ENCODE measurements around the gene NKX2-1.

Gene NKX2-1

DNA sequence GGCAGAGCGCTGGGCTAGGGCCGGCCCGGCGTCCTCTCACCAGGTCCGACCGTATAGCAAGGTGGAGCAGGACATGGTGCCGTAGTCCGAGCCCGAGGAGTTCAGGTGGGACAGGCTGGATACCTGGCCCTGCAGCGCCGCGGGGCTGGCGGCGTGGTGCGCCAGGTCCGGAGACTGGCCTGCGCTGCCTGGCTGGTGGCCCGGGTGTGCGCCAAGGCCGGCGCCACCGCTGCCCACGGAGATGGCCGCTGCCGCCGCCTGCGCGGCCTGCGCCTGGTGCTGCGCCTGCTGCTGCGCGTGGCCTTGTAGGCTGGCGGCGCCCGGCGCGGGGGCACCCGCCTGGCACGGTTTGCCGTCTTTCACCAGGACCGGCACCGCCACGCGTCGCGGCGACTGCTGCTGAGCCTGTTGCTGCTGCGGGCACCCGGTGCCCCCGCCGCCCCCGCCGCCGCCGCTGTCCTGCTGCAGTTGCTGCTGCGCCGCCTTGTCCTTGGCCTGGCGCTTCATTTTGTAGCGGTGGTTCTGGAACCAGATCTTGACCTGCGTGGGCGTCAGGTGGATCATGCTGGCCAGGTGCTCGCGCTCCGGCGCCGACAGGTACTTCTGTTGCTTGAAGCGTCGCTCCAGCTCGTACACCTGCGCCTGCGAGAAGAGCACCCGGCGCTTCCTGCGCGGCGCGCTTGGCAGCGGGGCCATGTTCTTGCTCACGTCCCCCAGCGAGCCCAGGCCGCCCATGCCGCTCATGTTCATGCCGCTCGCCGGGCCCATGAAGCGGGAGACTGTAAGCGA lies 2.6 kb downstream of the NKX2-1 start:
- DNase-seq (ENCODE audit: low read depth) = no peak

DNA sequence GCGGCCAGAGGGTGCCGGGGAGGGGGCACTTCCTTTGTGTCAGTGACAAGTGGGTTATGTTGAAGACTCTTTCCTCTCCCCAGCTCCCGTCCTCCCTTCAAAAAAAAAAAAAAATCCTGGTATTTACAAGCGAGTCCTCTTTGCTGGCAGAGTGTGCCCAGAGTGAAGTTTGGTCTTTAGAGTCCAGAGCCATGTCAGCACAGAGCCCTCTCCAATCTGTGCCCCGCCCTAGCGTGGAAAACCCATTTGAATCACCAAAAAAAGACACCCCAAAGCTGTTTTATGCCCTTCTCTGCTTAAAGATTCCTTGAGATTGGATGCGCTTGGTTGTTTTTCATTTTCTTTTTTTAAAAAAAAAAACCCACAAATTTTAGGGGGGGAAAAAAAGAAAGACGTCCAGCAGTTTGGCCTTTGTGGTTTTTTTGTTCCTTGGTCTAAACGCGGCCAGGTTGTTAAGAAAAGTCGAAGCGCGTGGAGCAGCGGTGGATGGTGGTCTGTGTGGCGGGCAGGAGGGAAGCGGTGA lies 3.3 kb downstream of the NKX2-1 start:
- DNase-seq (ENCODE audit: low read depth) = no peak

DNA sequence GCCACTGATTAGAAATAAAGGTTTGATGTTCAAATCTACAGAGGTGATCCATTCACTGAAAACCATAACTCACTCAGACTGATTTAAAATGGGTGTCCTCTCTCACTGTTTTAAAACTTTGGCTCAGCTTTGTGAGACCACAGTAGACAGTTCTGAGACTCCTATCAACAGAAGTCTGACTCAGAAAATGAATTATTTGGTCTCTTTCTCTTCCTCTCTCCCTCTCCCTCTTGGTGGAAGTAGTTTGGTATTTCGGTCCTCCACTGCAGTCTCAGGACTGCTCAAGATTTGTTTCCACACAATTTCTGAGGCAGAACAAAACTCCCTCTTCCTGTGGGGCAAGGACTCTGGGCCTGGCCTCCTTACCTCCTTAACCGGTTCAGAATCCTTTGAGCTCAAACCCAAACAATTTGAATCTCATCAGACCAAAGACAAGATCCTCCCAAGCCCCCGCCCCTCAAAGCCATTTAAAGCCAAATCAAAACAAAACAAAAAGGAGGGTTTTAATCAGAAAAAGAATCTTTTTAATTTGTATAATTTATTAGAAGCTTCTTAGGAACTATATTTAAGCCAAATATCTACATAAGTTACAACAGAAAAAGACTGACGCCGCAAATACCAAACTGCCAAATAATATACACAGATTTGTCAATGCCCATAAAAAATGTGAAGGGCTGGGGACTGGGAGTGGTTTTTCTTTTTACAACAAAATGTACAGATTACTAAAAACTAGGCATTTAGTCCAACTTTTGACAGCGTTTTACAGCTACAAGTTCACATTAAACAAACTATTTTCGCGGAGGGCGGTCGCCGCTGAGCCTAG lies 3.9 kb downstream of the NKX2-1 start:
- no peak for DNase-seq (ENCODE audit: low read depth)

DNA sequence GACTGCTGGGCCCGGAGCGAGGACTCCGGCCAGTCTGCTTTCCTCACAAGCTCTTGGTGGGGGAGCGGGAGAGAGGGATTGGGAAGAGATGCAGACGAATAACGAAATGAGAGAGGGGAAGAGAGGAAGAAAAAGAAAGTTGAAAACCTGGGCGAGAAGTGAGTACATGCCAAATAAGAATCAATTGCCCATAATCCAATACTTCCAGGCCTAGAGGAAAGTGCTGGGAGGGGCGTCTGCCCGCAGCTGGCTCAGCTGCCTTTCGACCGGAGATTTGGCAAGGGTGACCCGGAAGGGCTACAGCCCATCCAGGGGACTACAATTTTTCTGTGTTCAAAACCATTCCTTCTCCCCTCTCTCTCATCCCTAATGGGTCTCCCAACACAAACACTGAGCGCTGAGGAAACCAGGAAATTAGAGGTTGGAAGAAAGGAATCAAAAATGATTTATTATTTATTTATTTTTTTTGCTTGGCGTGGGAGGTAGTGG lies 4.9 kb downstream of the NKX2-1 start:
- DNase-seq (ENCODE audit: low read depth) = no peak

DNA sequence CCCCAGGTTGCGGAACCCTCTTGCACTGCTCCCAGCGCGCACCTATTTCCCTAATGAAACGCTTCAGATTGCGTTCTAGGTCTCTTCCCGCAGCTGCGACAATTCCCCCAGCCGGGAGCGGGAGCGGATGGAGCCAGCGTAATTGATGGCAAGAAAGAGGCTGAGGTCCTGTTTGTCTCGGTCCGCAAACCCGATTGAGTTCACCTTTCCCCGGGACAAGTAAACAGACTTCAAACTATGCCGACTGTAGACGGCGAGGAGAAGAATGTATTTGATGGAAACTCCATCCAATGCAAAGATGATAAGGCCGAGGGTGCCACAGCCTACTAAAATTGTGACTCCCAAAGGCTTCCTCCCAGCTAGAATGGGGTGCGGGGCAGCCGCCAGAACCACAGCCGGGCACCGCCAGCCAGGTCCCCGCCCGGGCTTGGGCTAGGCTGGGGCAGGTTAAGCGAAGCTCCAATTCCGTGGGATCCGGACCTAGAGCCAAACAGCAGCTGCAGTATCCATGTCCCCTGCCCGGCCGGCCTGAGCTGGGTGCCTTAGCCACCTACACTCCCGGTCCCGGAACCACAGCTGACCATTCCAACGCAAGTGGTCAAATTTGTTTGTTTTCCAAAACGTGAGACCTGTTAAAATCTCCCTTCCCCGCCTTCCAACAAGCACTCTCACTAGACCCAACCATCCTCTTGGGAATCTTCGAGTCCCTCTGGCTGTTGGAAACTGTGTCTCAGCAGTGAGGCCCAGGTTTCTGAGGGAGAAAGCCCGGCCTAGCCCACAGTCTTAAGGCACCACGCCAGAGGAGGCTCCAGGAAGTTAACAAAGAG lies 5.5 kb downstream of the NKX2-1 start:
- no peak for DNase-seq (ENCODE audit: low read depth)

DNA sequence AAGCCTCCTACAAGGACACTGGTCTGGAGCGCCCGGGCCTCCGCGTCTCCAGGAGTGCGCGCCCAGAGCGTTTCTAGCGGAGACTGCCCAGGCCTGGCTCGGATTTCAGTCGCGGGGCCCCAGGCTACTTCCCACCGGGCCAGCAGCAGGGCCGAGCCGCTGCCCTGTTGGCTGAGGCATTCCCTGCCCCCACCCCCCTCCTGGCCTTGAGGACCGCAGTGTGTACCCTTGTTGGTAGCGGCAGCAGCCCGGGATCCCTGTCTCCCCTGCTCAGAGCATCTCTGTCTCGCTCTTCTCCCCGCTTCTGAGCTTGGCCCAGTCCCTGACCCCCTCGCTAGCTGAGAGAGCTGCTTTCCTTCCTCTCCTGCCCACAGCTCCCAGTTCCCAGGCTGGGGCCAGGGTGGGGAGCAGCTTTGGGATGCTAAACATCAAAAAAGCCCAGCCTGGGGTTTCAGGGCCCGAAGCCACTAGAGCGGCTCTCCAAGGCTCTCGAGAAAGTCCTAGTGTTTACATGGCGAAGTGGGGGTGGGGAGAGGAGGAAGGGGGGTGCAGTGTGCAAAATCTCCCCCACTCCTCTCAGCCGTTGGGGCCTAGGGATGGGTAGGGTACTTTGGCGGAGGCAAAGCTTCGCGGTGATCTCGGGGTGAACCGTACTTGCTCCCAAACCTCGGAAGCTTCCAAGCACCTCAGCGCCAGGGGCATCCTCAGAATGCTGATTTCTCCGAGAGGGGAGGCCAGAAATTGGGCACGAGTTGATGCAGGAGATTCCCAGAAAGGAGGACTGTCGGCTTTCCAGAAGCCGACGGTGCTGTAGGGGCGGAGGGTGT lies 6.4 kb downstream of the NKX2-1 start:
- no peak for DNase-seq (ENCODE audit: low read depth)

DNA sequence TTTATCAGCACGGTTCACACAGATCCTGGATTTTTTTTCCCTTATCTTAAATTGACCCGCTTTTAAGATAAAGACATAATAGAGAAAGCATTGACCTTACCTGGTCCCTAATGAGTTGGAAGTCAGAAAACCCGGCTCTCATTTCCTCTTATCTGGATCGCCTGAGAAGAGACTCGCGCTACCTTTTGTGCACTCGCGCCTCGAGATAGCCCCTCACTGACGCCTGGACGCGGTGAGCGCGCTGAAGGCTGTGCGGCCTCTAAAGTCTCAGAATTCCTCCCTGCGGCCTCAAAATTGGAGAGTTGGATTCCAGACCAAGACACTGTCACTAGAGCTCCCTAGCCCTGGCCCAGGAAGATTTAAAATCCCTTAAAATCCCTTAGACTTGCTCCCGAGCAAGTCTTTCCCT lies 7.0 kb downstream of the NKX2-1 start:
- DNase-seq (ENCODE audit: low read depth) = no peak

DNA sequence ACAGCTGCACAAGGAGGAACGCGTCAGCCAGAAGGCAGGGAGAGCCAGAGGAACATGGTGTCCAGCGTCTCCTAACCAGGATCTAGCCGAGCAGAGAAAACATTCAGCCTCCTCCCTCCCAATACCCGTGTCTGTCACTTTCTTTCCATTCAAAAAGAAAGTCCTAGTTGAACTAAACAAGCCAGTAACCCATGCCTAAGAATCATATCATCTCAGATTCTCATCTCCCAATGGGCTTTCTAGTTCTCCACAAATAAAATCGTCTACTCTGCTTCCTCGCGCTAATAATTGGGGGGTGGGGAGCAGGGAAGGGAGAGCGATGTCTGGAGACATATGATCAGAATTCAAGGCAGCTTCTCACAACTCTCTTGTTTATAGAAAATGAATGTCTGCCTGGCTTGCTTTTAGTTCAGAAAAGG lies 7.4 kb downstream of the NKX2-1 start:
- DNase-seq (ENCODE audit: low read depth) = no peak

DNA sequence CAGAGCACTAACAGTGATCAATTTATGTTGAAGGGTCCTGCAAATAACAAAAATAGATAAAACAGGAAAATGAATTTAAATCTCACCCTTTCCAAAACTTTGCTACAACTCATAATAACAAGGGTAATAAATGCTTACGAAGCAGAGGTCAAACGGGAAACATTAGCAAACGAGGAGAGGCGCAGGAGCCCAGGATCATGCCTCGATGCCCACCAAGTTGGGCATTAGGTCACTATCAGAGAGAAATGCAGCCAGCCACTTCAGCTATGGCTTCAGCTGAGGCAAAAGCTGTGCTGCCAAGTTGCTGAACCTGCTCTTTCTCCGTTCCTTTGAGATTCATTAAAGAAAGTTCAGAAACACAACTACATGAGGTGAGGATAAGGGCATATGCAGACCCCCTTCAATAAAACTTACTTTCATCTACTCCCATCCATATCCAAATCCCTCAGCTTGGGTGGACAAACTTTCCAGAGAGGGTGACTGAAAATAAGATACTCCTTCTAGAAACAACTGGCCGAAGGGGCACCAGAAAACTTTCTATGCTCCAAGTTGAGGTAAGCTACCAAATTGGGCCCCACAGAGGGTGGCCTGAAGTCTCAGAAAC lies 7.9 kb downstream of the NKX2-1 start:
- DNase-seq (ENCODE audit: low read depth) = no peak

DNA sequence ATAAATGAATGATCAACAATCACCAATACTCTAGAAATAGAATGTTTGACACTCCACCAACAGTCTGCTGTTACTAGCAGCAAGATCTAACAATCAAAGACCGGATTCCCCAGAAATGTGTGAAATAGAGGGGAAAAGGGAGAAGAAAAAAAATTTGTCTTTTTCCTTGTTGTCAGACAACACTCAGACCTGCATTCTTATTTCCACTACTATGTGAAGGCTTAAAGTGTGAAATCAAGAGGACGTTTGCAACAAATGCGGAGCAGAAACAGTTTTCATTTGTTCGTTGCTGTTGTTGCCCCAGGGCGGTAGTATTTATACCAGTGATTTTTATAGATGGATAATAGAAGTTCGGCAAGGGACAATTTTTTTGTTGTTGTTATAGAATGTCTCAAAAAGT lies 9.2 kb downstream of the NKX2-1 start:
- DNase-seq (ENCODE audit: low read depth) = no peak

DNA sequence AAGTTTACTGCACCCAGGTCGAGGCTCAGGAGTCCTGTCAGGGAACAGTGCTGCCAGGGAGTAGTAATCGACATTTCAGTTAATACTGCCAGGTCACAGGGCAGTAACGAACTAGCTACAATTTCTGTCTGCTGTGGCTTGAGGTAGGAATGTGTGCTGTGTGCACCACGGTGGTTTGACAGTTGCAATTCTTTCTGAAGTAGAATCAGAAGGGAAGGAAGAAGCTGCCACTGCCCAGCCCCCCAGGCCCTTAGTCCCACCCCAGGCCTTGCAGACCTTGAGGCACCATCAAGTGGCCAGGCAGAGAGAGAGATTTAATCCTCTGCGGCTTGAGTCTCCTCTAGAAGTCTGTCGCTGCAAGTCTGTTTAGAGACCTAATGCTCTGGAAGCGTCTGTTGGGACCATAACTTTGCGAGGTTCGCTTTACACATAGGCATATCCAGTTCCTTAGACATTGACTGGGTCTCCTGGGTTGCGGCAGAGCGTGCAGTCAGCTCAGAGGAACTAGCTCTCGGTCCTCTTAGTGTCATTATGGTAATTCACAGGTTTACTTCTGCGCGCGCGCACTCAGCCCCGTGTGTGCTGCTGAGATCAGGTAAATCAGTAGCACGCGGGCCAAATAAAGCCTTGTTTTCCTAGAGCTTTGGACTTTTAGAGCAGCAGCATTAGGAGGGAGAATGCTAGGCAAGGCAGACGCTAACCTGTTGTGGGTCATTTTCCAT lies 9.8 kb downstream of the NKX2-1 start:
- no peak for DNase-seq (ENCODE audit: low read depth)

DNA sequence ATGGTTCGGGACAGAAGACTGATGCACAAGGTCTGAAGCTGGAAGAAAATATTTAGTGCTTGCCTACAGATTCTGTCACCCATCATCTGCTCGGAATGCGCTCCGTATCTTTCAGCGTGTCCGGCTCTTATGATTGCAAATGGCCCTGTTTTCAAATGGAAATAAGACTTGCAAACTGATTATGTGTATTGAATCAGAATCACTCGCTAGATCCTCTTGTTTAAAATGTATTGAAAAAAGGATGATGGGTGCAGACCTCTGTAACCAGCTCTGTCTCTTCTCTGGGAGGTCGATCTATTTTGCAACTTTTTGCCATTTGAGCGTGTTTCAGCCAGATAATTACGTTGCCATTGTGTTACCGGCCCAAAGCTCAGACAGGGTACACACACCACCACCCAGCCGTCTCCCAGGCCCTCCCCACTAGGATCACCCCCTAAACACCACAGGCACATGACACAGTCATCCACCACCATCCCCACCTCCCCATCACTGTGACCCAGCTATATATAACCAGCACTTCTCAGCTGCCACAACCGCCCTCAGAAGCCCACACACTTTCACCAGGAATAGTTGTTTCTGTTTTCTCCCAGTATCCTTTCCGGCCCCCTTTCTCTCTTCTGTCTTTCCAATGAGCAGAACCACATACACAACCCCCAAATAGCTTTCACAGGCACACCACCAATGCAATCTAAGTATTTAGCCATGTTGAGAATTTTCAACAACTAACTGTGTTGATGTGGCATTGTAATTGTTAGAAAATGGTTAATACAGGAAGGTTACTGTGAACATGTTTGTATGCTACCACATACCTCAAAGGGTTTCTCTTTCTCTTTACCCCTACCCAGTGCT lies 10.7 kb downstream of the NKX2-1 start:
- DNase-seq (ENCODE audit: low read depth) = no peak

DNA sequence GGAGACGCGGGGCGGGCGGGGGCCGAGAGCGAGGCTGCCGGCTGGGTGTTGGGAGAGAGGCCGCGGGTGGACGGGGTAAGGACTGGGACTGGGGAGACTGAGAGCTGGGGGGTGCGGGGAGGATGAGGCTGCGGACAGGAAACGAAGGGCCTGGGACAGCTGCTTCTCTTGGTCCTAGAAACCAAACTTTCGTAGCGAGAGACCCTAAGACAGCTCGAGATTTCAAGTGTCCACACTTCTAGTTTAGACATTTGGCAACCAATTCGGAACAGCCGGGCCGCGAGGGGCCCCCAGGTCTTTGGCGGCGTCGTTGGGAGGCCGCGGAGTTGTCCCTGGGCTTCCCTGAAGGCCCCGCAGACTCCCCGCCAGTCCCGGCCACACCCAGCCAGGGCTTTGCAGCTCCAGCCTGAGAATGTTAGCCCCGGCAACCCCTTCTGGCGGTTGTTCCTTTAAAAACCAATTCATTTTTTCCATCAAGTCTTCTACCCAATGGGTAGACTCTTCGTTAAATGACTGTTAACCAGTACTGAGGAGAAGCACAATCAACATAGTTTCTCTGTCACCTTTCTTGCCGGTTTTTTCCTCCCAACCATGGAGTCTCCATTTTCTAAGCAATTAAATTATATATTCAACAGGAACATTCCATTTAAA lies 11.5 kb downstream of the NKX2-1 start:
- no peak for DNase-seq (ENCODE audit: low read depth)

DNA sequence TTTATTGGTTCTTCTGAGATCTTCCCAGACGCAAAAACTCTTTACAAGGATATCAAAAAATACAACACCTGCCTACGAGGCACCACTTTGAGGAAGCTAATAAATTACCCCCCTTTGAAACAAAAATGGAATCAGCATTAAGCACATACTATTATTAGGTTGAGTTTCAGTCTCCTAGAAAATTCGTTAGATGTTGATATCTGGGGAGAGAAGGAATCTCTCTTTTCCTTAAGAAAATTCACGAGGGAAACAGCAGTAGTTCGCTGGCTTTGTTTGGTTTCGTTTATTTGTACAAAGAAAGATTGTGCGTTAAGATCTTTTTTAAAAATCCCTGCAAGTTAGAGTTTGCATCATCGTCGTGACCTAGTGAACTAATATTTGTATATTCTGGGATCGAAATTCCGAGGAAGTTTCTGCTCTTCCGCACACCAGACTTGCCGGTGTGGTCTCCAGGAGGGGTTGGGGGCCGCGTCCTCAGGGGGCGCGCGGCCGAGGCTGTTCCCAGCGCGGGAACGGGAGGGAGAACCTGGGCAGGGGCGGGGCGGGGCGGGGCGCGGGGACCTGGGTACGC lies 12.1 kb downstream of the NKX2-1 start:
- DNase-seq (ENCODE audit: low read depth) = no peak

DNA sequence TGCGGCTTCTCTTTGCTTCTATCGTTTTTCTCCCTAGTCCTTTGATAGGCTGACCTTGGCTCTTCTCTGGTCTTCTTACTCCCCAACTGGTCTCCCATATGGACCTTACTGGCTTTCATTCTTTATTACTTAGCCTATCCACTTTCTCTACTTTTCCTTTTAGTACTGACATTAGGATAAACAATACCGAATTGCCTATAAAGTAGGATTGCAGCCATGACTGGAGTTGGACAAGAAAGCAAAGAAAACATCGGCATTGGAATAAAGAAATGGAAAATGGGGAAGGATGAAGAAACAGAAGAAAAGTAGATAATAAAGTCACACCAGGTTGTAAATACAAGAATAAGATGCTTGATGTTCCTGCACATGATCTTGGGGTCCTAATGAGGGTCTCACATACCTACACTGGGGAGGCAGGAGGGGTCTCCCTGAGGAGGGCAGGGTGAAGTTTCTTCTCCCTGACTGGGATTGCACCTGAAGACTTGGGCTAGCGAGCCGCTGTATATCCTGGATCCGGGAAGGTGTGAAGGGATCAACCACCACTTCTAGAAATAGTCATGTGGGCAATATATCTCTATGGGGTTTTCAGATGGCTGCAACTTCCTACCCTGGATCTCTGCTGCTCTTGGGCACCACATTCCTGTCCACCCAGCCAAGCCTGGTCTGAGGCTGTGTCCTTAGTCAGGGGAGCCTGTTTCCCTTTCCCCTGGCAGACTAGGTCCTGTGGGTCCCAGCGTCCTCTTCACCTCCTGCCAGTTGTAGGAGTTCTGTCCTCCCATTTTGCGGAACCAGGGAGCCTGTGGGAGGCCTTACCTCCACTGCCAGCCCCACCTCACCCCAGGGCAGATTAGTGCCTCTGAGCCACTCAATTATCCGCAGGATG lies 13.1 kb downstream of the NKX2-1 start:
- no peak for DNase-seq (ENCODE audit: low read depth)

DNA sequence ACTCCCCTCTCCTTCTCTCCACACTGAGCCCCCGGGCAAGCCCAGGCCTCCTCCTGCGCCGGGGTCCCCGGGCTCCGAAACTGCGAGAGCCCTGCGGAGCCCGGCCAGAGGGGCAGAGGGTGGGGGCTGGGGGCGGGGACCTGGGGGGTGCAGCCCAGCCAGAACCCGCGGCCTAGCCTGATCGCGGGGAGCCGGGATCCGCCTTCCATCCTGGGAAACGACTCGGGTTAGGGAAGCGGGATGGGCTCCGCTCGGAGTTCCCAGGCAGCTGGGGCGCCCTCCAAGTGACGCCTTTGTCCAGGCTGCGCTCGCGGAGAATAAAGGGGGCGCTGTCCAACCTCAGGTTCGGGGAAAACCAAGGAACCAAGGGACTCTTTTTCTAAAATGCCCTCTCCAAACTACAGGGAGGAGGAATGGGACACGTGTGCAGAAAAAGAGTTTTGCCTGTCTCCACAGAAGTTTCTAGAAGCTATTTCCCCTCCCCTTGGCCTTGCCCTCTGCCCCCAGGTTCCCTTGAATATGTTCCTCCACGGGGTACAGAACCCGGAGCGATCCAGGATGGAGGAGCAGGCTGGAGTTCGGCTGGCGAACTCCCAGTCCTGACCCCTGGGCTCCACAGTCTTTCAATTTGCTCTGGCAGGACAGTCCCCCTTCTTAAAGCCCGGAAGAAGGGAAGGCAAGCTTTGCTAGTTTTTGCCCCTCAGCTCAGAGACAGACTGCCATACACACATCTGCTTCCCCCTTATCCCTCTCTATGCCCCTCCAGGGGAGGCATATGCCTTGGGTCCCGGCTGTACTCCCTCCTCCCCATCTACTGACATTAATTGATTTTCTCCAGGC lies 13.9 kb downstream of the NKX2-1 start:
- no peak for DNase-seq (ENCODE audit: low read depth)
